NCI-H2196 treated with DMSO at 0.1 percent for 48 hours (cell line): Measurements from ENCODE around the gene FGF10.

Experiments
- DNase-seq: peaks from one replicate; lab custom pipeline; 2025; ENCODE audit not compliant: unreplicated experiment; lab: John Stamatoyannopoulos, UW

FGF10 gene

GRCh38 chr5:44260793-44261192, 128.4 kb downstream of the FGF10 start:
- DNase-seq: no peak

GRCh38 chr5:44257653-44258365, 131.4 kb downstream of the FGF10 start:
- no peak for DNase-seq

- DNase-seq: no peak
Observed at GRCh38 chr5:44257221-44257620, 132.0 kb downstream of the FGF10 start.
